Mesothelial cell of epicardium (in vitro differentiated cells): Measurements from ENCODE around the gene ABCC4. TPM values are rescaled to one million over a fixed set of nuclear protein-coding genes. Genes with fewer than 3 reads are reported as not detected.

ENCODE experiments used
- DNase-seq, 2 experiments: peaks; one replicate each; pipeline ENCODE4 v3.0.0; 2021; ENCODE audit warnings: low spot score in 2 of 2; ENCODE audit not compliant: unreplicated experiment in 2 of 2
- H3K27ac Mint-ChIP-seq: 2 replicates; pipeline ENCODE4 v1.8.0; 2021; ENCODE audit warnings: mixed read lengths
- H3K27me3 Mint-ChIP-seq: 2 replicates; pipeline ENCODE4 v1.8.0; 2021; ENCODE audit warnings: low read depth, mixed read lengths
- H3K36me3 Mint-ChIP-seq: 2 replicates; pipeline ENCODE4 v1.8.0; 2021; ENCODE audit warnings: mixed read lengths
- H3K4me1 Mint-ChIP-seq: 2 replicates; pipeline ENCODE4 v1.8.0; 2021; ENCODE audit warnings: mixed read lengths
- H3K4me3 Mint-ChIP-seq: 2 replicates; pipeline ENCODE4 v1.8.0; 2021; ENCODE audit warnings: mild to moderate bottlenecking, moderate library complexity, mixed read lengths
- H3K9me3 Mint-ChIP-seq: 2 replicates; pipeline ENCODE4 v1.8.0; 2021; ENCODE audit warnings: mixed read lengths
- total RNA-seq: library from RNA; stranded (reverse); gene quantifications from 3 replicates; pipeline ENCODE4 v1.2.1, GENCODE V29; 2021
- TF ChIP-seq, protein P1 (sequence below): fragments of 200-600 bp; sonication (generic); IDR thresholded peaks from one replicate; pipeline ENCODE4 v1.5.0; 2021; ENCODE audit warnings: antibody characterized with exemption; ENCODE audit not compliant: unreplicated experiment

Gene ABCC4
- total RNA-seq, 1 donor from 2014 or later, result 7.7 TPM

DNA sequence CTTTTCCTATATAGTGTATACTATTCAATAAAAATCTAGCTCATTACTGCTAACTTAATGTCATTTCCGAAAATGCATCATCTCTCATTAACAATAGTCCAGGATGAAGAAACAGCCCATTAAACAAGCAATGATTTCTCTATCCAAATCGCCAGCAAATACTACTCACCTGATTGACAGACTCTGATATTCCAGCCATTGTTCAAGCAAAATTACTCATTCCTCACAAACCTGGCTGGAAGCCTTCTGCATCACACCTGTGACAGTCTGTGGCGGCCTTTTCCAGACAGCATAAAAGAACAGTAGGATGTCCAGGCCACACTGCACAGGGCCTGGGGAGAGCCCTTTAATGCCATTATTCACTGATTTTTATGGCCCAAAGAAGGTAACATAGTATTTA, 115.9 kb downstream of the ABCC4 start:
- no peak for DNase-seq
- no peak overlapping the region for H3K27ac Mint-ChIP-seq
- no peak overlapping the region for H3K4me3 Mint-ChIP-seq
- H3K9me3 Mint-ChIP-seq, result peaks cover 4% of the 10 kb centered on the region
- no peaks in the 10 kb centered on the region for H3K27me3 Mint-ChIP-seq
- peaks cover 2% of the 10 kb centered on the region for H3K36me3 Mint-ChIP-seq
- no peaks in the 10 kb centered on the region for H3K4me1 Mint-ChIP-seq
- TF ChIP-seq, protein P1, sequence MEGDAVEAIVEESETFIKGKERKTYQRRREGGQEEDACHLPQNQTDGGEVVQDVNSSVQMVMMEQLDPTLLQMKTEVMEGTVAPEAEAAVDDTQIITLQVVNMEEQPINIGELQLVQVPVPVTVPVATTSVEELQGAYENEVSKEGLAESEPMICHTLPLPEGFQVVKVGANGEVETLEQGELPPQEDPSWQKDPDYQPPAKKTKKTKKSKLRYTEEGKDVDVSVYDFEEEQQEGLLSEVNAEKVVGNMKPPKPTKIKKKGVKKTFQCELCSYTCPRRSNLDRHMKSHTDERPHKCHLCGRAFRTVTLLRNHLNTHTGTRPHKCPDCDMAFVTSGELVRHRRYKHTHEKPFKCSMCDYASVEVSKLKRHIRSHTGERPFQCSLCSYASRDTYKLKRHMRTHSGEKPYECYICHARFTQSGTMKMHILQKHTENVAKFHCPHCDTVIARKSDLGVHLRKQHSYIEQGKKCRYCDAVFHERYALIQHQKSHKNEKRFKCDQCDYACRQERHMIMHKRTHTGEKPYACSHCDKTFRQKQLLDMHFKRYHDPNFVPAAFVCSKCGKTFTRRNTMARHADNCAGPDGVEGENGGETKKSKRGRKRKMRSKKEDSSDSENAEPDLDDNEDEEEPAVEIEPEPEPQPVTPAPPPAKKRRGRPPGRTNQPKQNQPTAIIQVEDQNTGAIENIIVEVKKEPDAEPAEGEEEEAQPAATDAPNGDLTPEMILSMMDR, result no peak

DNA sequence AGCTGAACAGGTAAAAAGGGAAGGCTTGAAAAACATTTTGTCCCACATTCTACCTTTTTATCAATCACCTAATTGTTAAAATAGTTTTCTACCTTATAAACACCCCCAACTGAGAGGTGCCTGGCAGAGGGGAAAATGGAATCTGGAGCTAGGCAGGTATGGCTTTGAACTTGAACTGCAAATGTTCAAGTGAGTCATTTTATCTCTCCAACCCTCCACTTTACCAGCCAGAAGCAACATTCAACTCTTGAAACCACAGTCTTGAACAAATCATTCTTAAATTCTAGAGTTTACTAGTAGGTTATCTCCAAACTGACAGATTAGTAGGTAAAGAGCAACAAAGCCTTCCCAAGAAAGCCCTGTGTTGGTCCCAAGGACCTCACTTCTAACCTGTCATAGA, 116.9 kb downstream of the ABCC4 start:
- H3K36me3 Mint-ChIP-seq, result peaks cover 2% of the 10 kb centered on the region
- TF ChIP-seq, protein P1, result no peak
- no peaks in the 10 kb centered on the region for H3K4me1 Mint-ChIP-seq
- peaks cover 10% of the 10 kb centered on the region for H3K9me3 Mint-ChIP-seq
- no peaks in the 10 kb centered on the region for H3K27me3 Mint-ChIP-seq
- H3K4me3 Mint-ChIP-seq, result no peak overlapping the region
- no peak overlapping the region for H3K27ac Mint-ChIP-seq
- DNase-seq, result no peak

DNA sequence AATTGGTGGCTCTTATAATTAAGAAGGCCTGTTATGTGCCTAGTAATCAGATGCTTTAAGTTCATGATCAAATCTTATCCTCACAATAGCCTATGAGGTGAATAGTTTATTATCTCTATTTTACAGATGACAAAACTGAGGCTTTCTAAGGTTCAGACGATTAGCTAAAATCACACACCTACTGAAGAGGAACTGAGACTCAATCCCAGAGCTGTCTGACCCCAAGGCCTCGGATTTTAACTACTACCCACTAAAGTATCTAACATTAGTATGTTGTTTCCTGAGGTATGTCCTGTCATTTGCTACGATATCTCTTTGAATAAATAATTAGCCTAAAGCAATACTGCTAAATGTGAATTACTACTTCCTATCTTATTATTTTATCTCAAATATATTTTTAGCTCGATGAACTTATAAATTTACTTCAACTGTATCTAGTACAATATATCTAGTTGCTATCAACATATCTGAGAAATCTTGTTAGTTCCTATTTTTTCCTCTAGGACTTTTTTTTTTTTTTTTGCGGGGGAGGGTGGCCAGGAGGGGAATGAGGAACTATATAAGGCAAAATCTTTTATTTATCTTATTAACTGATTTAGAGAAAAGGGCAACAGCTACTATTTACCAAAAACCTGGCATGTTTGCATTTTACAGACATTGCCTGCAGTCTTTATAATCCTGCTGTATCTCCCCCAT, 118.5 kb downstream of the ABCC4 start:
- Mint-ChIP-seq H3K36me3 (peaks cover 1% of the 10 kb centered on the region), H3K4me3 (no peak overlapping the region), H3K4me1 (no peaks in the 10 kb centered on the region), H3K9me3 (peaks cover 10% of the 10 kb centered on the region), H3K27me3 (no peaks in the 10 kb centered on the region), H3K27ac (no peak overlapping the region)
- DNase-seq, result no peak
- TF ChIP-seq, protein P1, result no peak

DNA sequence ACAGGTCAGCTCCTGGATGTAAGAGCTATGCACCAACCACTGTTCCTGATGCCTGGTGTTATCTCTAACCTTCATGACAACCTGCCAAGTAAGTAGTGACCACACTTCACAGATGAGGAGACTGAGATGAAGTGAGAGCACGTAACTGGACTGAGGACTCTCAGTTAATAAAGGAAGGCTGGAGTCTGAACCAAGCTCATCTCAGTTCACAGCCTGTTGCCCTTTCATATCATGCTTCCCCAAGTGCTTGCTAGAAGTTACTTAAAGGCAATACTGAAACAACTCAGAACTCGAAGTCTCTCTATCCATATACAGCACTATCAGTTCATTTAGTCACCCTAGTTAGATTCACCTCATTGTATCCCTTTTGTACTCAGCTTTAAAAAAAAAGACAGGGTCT, 119.7 kb downstream of the ABCC4 start:
- H3K36me3 Mint-ChIP-seq, result no peaks in the 10 kb centered on the region
- H3K9me3 Mint-ChIP-seq, result peaks cover 6% of the 10 kb centered on the region
- H3K4me3 Mint-ChIP-seq, result no peak overlapping the region
- no peak for DNase-seq
- no peaks in the 10 kb centered on the region for H3K27me3 Mint-ChIP-seq
- H3K4me1 Mint-ChIP-seq, result no peaks in the 10 kb centered on the region
- no peak overlapping the region for H3K27ac Mint-ChIP-seq
- TF ChIP-seq, protein P1, result no peak

DNA sequence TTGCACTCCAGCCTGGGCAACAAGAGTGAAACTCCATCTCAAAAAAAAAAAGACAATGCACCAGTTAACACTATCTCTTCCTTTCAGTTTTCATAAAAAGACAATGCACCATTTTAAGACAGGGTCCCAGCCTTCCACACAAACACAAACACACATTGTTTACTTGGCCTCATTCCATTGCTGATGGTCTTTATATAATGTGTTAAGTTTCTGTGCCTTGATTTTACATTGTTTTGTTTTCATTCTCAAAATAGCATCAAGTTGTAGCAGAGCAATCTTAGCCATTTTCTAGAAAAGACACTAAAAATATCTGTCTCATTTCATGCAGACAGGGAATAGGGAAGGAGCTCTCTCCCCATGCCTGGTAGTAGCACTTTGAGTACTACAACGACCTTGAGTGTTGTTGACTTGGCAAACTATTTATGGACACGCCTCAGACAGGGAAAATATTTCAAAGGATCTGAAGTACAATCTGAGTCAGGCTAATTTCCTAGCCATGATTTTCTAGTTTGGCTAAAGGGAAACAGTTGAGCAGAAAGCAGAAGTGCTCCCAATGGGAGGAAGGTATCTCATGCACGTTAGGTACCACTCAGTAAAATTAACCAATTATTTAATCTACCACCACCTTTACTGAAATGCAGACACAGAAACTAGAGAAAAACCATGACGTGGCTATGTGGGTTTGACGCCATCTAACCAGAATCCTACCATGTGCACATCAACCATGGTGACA, 120.6 kb downstream of the ABCC4 start:
- Mint-ChIP-seq H3K27ac (no peak overlapping the region), H3K4me3 (no peak overlapping the region), H3K4me1 (no peaks in the 10 kb centered on the region)

More for the DNA sequence above, 120.6 kb downstream of the ABCC4 start:
- TF ChIP-seq, protein P1, result no peak
- DNase-seq, result no peak
- H3K9me3 Mint-ChIP-seq, result peaks cover 6% of the 10 kb centered on the region
- H3K27me3 Mint-ChIP-seq, result no peaks in the 10 kb centered on the region
- no peaks in the 10 kb centered on the region for H3K36me3 Mint-ChIP-seq
